ENCODE measurements around the gene MRPS7.
"Not testable (repeated sequence)": the region's sequence is repeated elsewhere in the genome, so short reads cannot be mapped to it uniquely, and the experiment has no call there.

MRPS7 gene

DNA sequence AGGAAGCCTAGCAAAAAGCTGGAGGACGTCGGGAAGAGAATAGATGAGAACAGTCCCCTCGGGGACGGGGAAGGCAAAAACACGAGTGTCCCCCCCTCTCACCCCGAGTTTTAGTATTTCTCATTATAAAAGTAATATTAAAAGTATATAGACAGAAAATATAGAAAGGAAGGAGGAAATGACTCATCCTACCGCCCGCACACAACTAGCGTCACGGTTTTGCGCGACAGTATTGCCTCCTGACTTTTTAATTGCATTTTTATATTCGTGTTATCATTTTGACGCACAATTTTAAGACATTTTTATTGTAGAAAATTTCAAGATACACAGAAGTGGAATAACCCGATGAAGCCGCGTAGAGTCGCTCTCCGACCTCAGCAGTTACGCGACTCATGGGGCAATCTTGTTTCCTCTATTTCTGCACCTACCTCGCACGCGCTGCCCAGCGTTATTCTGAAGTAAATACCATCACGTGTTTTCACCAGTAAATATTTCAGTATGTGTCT lies 28.2 kb downstream of the MRPS7 start:
- H3K27me3 ChIP-seq (ENCODE audit: insufficient read depth, low read length): no peaks in the 10 kb centered on the region
- no peak overlapping the region for H3K9ac ChIP-seq (ENCODE audit: low read depth, low read length)
- no peaks in the 10 kb centered on the region for H3K9me3 ChIP-seq (ENCODE audit: insufficient read depth, low read depth, low read length)
- no peaks in the 10 kb centered on the region for H3K4me1 ChIP-seq (ENCODE audit: insufficient read depth, low read length)
- WGBS: 72% methylated on average over 24 of the region's 26 CpGs
- H3K27ac ChIP-seq (ENCODE audit: low read depth, low read length): no peak overlapping the region
- peak overlapping the region; percentile 91 for H3K4me3 ChIP-seq (ENCODE audit: low read length)
- H3K36me3 ChIP-seq (ENCODE audit: insufficient read depth, low read length): peaks cover 14% of the 10 kb centered on the region

DNA sequence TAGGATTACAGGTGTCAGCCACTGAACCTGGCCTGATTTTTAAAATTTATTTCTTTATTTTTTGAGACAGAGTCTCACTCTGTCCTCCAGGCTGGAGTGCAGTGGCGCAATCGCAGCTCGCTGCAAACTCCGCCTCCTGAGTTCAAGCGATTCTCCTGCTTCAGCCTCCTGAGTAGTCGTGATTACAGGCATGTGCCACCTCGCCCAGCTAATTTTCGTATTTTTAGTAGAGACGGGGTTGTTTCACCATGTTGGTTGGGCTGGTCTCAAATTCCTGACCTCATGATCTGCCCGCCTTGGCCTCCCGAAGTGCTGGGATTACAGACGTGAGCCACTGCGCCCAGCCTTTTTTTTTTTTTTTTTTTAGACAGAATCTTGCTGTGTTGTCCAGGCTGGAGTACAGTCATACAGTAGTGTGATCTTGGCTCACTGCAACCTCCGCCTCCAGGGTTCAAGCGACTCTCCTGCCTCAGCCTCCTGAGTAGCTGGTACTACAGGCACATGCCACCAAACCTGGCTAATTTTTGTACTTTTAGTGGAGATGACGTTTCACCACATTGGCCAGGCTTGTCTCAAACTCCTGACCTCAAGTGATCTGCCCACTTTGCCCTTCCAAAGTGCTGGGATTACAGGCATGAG lies 31.2 kb downstream of the MRPS7 start:
- H3K4me3 ChIP-seq (ENCODE audit: low read length); H3K9ac ChIP-seq (ENCODE audit: low read depth, low read length); H3K27ac ChIP-seq (ENCODE audit: low read depth, low read length); H3K4me1 ChIP-seq (ENCODE audit: insufficient read depth, low read length); H3K9me3 ChIP-seq (ENCODE audit: insufficient read depth, low read depth, low read length); H3K36me3 ChIP-seq (ENCODE audit: insufficient read depth, low read length); H3K27me3 ChIP-seq (ENCODE audit: insufficient read depth, low read length): not testable (repeated sequence)
- WGBS: 88% methylated on average over 16 of the region's 16 CpGs

DNA sequence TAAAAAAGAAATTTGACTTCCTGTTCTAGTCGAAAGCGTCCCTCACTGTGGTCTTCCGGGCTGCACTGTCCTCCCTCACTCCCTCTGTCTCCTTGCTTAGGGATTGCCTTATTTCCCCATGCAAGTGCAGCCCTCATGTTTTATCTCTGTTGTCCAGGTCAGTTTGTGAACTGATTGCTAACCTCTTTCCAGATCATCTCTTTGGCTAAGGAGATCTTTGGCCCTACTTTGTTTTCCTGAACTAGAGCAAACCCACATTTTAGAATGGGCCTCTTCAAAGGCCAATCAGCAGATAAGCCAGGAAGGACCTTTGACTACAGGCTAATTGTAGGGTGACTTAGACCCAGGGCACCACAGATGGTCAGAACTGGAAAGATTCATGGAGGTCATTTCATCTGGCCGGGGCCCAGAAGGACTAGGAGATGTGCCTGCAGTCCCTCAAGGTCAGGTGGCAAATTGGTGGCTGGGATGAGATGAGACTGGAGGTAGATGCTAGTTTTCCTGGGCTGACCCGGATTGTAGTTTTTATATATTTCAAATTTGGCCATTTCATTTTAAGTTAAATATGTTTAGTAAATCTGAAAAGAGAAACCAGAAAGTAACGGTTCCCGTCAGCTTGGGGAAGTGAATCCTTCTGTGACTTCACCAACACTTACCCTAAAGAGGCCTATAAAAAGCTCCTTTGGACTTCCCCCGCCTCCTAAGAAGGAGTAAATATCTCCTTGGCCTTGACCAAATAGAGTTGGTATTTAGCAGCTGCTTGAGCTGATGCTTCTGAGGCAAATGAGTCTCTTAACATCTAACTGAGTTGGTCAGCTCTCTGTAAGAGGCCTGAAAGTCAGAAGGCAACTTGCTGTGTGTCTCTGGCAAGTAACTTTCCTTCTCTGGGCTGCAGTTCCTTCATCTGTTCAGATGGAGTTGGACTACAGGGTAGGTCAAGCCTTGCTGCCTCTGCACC lies 33.8 kb downstream of the MRPS7 start:
- no peak overlapping the region for H3K9ac ChIP-seq (ENCODE audit: low read depth, low read length)

DNA sequence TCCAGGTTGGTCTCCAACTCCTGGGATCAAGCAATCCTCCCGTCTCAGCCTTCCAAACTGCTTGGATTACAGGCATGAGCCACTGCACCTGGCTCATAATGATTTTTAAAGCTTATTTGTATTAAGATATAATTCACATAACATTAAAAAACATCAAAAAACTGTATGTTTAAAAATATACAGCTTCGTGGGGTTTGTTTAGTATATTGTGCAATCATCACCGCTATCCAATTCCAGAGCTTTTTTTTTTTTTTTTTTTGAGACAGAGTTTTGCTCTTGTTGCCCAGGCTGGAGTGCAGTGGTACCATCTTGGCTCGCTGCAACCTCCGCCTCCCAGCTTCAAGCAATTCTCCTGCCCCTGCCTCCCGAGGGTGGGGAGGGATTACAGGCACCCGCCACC lies 38.6 kb downstream of the MRPS7 start:
- Histone ChIP-seq H3K4me3 (ENCODE audit: low read length) (no peak overlapping the region), H3K9ac (ENCODE audit: low read depth, low read length) (no peak overlapping the region), H3K36me3 (ENCODE audit: insufficient read depth, low read length) (no peaks in the 10 kb centered on the region), H3K27ac (ENCODE audit: low read depth, low read length) (no peak overlapping the region), H3K9me3 (ENCODE audit: insufficient read depth, low read depth, low read length) (no peaks in the 10 kb centered on the region), H3K27me3 (ENCODE audit: insufficient read depth, low read length) (no peaks in the 10 kb centered on the region), H3K4me1 (ENCODE audit: insufficient read depth, low read length) (no peaks in the 10 kb centered on the region)
- 93% methylated on average over 5 of the region's 7 CpGs for WGBS

More for the DNA sequence above, 33.8 kb downstream of the MRPS7 start:
- Histone ChIP-seq H3K4me1 (ENCODE audit: insufficient read depth, low read length) (no peaks in the 10 kb centered on the region), H3K4me3 (ENCODE audit: low read length) (no peak overlapping the region), H3K27ac (ENCODE audit: low read depth, low read length) (no peak overlapping the region), H3K9me3 (ENCODE audit: insufficient read depth, low read depth, low read length) (no peaks in the 10 kb centered on the region), H3K27me3 (ENCODE audit: insufficient read depth, low read length) (no peaks in the 10 kb centered on the region), H3K36me3 (ENCODE audit: insufficient read depth, low read length) (no peaks in the 10 kb centered on the region)
- 94% methylated on average over 5 of the region's 8 CpGs for WGBS

DNA sequence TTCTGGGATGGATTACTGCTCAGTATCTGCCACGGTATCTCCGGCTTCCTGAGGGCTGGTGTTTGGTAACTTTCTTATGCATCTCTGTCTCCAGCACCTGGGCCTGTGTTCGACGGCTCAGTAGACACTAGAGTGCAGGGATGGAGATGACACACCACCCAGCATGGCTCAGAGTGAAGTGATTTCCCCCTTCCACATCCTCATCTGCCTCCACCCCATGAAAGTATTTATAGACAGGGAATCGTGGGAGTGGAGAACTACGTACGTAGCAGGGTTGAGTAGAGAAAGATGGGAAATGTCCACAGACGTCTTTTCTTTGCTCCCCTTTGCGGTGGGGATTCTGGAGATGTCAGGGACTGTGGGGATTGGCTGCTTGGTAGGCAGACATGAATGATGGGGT lies 39.4 kb downstream of the MRPS7 start:
- H3K36me3 ChIP-seq (ENCODE audit: insufficient read depth, low read length): no peaks in the 10 kb centered on the region
- H3K27ac ChIP-seq (ENCODE audit: low read depth, low read length): no peak overlapping the region
- H3K27me3 ChIP-seq (ENCODE audit: insufficient read depth, low read length): no peaks in the 10 kb centered on the region
- no peaks in the 10 kb centered on the region for H3K4me1 ChIP-seq (ENCODE audit: insufficient read depth, low read length)
- WGBS: 95% methylated on average over 9 of the region's 9 CpGs
- H3K9ac ChIP-seq (ENCODE audit: low read depth, low read length): no peak overlapping the region
- H3K9me3 ChIP-seq (ENCODE audit: insufficient read depth, low read depth, low read length): no peaks in the 10 kb centered on the region
- no peak overlapping the region for H3K4me3 ChIP-seq (ENCODE audit: low read length)

DNA sequence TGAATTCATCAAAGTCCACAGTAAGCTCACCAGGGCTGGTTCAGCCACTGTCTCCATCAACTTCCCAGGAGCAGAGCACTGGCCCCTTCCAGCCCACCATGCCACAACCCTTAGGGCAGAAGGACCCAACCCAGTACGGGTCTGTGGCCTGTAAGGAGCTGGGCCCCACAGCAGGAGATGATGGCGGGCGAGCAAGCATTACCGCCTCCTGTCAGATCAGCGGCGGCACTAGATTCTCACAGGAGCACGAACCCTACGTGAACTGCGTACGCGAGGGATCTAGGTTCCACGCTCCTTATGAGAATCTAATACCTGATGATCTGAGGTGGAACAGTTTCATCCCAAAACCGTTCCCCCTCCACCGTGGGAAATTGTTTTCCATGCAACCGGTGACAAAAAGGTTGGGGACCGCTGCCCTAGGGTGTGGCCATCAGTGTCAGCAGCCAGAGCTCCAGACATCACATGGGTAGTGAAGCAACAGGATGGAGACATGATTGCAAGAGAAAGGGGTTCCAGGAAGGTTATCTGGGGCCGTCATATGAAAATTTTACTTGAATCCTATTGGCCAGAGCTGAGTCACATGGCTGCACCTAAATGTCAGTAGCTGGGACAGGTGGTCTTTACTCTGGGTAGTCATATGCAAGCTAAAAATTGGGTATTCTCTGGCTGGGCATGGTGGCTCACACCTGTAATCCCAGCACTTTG lies 40.0 kb downstream of the MRPS7 start:
- no peak overlapping the region for H3K9ac ChIP-seq (ENCODE audit: low read depth, low read length)
- H3K4me1 ChIP-seq (ENCODE audit: insufficient read depth, low read length): no peaks in the 10 kb centered on the region
- no peaks in the 10 kb centered on the region for H3K36me3 ChIP-seq (ENCODE audit: insufficient read depth, low read length)
- H3K9me3 ChIP-seq (ENCODE audit: insufficient read depth, low read depth, low read length): no peaks in the 10 kb centered on the region
- no peak overlapping the region for H3K4me3 ChIP-seq (ENCODE audit: low read length)
- no peak overlapping the region for H3K27ac ChIP-seq (ENCODE audit: low read depth, low read length)
- 90% methylated on average over 17 of the region's 17 CpGs for WGBS
- no peaks in the 10 kb centered on the region for H3K27me3 ChIP-seq (ENCODE audit: insufficient read depth, low read length)

DNA sequence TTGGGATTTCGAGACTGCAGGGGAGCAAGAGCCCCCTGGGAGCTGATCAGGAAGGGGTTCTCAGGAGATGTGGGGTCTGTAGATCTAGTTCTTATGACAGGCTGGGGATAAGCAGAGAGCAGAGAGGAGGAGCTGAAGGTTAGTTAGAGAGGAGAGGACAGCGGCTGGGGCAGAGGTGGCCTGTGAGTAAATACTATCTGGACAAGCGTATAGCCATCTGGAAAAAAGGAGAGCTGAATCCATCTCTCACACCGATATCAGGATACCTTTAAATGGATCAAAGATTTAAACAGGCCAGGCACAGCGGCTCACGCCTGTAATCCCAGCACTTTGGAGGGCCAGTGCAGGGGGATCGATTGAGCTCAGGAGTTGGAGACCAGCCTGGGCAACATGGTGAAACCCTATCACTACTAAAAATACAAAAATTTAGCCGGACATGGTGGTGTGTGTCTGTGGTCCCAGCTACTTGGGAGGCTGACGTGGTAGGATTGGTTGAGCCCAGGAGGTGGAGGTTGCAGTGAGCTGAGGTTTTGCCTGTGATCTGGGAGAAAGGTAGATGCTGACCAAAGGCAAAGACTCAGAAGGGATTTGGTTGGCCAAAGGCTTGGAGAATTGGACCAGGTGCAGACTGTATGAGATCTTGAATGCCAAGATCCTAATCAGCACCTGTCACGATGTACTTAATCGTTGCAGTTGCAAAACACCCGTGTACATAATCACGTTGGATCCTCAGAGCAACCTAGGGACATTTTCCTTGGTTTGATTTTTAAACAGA lies 46.5 kb downstream of the MRPS7 start:
- H3K4me3 ChIP-seq (ENCODE audit: low read length): no peak overlapping the region
- no peaks in the 10 kb centered on the region for H3K27me3 ChIP-seq (ENCODE audit: insufficient read depth, low read length)
- no peak overlapping the region for H3K27ac ChIP-seq (ENCODE audit: low read depth, low read length)
- no peak overlapping the region for H3K9ac ChIP-seq (ENCODE audit: low read depth, low read length)
- 88% methylated on average over 13 of the region's 13 CpGs for WGBS
- H3K4me1 ChIP-seq (ENCODE audit: insufficient read depth, low read length): no peaks in the 10 kb centered on the region
- no peaks in the 10 kb centered on the region for H3K9me3 ChIP-seq (ENCODE audit: insufficient read depth, low read depth, low read length)
- H3K36me3 ChIP-seq (ENCODE audit: insufficient read depth, low read length): no peaks in the 10 kb centered on the region

DNA sequence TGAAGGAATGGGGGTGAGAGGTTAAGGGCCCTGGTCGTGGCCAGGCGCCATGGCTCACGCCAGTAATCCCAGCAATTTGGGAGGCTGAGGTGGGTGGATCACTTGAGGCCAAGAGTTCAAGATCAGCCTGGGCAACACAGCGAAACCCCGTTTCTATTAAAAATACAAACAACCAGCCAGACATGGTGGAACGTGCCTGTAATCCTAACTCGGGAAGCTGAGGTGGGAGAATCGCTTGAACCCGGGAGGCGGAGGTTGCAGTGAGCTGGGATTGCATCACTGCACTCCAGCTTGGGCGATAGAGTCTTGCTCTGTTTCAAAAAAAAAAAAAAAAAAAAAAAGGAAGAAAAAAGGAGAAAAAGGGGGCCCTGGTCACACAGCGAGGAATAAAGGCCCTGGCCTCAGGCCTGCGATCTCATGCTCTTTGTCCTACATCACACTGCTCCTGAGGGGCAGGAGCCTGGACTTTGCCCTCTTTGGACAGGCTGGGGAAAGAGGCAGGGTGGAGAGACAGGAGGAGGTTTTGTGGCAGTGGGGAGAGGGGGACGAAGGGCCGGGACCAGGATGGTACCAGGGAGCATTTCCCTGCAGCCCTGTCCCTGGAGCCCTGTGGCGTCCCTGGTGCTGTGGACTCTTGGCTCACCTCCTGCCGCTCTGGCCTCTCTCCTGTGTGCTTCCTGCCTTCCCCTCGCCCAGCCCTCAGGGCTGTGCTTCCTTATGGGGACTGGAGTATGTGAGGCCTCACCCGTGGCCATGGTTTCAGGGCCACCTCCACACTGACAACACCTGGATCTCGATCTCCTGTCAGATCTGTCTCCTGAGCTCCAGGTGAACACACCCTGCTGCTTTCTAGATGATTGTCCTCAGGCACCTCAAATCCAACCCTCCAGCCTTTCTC lies 47.3 kb downstream of the MRPS7 start:
- H3K4me3 ChIP-seq (ENCODE audit: low read length): no peak overlapping the region
- H3K36me3 ChIP-seq (ENCODE audit: insufficient read depth, low read length): no peaks in the 10 kb centered on the region
- H3K9me3 ChIP-seq (ENCODE audit: insufficient read depth, low read depth, low read length): no peaks in the 10 kb centered on the region
- H3K9ac ChIP-seq (ENCODE audit: low read depth, low read length): no peak overlapping the region
- no peak overlapping the region for H3K27ac ChIP-seq (ENCODE audit: low read depth, low read length)
- WGBS: 88% methylated on average over 20 of the region's 20 CpGs
- H3K4me1 ChIP-seq (ENCODE audit: insufficient read depth, low read length): no peaks in the 10 kb centered on the region
- no peaks in the 10 kb centered on the region for H3K27me3 ChIP-seq (ENCODE audit: insufficient read depth, low read length)

DNA sequence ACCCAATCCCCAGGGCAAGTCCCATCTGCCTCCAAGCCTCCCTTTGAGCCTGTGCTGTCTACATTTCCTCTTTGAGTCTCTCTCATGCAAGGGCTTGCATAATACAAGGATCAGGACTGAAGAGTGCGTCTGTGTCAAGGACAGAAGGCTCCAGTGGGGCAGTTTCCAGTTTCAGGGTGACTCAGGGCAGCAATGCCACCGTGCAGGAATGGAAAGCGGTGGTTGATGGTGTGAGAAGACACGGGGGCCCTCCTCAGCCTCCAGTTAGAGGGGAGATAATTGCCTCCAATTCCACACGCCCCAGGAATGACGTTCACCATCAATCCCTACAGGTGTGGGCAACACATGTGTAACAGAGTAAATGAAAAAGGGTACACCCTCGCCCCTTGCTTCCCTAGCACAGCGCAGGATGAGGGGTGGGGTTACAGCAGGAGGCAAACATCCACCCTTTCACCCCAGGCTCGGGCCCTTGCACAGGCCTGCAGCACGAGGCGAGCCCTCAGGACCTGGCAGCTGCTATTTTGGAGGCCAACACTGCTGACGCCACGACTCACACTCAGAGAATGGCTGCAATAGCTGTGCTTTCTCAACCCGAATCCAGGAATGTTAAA lies 52.4 kb downstream of the MRPS7 start:
- 90% methylated on average over 14 of the region's 14 CpGs for WGBS
- peaks cover 8% of the 10 kb centered on the region for H3K4me1 ChIP-seq (ENCODE audit: insufficient read depth, low read length)
- no peak overlapping the region for H3K4me3 ChIP-seq (ENCODE audit: low read length)
- no peak overlapping the region for H3K27ac ChIP-seq (ENCODE audit: low read depth, low read length)
- no peak overlapping the region for H3K9ac ChIP-seq (ENCODE audit: low read depth, low read length)
- H3K27me3 ChIP-seq (ENCODE audit: insufficient read depth, low read length): no peaks in the 10 kb centered on the region
- H3K9me3 ChIP-seq (ENCODE audit: insufficient read depth, low read depth, low read length): no peaks in the 10 kb centered on the region
- peaks cover 8% of the 10 kb centered on the region for H3K36me3 ChIP-seq (ENCODE audit: insufficient read depth, low read length)

Data from HUES64 (cell line).